Activated T-cell treated with anti-CD3 and anti-CD28 coated beads for 24 hours (primary cell): ENCODE results near the gene MARCKSL1.
"Not testable (repeated sequence)": the region's sequence is repeated elsewhere in the genome, so short reads cannot be mapped to it uniquely, and the experiment has no call there.

Experiments used
- DNase-seq: peaks from one replicate; pipeline ENCODE4 v3.0.0-alpha.2; 2020; ENCODE audit warnings: low read depth

MARCKSL1 gene

DNA sequence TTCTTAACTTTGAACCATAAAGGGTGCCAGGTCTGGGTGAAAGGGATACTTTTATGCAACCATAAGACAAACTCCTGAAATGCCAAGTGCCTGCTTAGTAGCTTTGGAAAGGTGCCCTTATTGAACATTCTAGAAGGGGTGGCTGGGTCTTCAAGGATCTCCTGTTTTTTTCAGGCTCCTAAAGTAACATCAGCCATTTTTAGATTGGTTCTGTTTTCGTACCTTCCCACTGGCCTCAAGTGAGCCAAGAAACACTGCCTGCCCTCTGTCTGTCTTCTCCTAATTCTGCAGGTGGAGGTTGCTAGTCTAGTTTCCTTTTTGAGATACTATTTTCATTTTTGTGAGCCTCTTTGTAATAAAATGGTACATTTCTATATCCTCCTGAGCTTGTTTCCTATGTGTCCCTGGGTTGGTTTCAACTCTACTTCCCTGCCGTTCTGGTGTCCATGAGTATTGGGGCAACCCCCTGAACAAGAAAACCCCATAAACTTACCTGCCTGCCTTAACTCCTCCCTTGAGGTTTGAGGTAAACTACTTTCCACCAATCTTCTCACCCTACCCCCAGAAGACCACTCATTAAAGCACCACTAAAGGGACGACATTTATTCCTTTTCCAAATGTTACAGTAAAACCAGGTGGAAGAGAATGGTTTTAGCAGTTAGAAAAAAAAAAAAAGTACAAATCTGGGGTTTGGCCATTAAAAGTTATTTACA, 2.6 kb downstream of the MARCKSL1 start:
- no peak for DNase-seq

DNA sequence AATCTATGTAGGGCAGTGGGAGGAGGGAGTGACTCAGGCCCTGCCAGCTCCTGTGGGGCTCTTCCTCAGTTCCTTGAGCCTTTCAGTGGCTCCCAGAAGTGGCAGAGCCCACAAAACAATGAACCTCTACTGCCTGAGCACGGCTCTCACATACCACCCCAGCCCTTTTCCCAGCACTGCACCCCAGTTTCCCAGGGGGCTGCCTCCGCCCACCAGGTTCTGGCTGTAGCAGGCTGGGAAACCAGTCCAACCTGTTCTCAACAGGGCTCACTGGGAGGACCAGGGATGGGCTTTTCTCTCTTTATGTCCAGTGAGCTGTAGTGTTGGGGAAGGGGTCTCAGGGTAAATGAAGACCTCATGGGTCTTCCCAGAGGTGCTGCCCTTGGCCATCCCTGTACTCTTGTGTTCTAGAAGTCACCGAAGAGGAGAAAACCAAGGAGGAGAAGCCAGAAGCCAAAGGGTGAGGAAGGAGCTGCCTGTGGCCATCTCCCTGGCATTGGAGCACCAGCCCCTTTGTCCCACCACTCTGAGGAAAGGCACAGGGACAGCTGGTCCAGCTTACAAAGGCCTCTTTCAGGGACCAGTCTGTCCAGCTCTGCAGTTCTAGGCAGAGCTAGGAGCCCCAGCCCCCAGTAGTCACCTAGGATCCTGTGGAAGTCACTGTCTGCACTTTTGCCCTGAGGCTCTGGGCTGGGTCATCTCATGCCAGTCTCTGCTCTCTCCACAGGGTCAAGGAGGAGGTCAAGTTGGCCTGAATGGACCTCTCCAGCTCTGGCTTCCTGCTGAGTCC, 3.5 kb downstream of the MARCKSL1 start:
- DNase-seq, result no peak

DNA sequence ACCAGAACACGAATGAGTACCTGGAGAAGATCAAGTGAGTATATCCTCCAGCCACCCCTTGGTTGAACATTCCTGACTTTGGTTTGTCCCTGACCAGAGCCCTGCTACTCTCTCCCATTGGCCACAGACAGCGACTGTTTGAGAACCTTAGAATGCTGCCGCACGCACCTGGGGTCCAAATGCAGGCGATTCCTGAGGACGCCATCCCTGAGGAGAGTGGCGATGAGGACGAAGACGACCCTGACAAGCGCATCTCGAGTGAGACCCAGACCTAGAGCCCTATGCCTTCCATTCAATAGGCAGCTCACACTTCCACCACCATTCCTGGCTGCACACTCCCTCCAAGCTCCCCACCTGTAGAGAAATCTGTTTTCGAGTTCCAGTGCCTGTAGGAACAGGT, 4.5 kb downstream of the MARCKSL1 start:
- no peak for DNase-seq

DNA sequence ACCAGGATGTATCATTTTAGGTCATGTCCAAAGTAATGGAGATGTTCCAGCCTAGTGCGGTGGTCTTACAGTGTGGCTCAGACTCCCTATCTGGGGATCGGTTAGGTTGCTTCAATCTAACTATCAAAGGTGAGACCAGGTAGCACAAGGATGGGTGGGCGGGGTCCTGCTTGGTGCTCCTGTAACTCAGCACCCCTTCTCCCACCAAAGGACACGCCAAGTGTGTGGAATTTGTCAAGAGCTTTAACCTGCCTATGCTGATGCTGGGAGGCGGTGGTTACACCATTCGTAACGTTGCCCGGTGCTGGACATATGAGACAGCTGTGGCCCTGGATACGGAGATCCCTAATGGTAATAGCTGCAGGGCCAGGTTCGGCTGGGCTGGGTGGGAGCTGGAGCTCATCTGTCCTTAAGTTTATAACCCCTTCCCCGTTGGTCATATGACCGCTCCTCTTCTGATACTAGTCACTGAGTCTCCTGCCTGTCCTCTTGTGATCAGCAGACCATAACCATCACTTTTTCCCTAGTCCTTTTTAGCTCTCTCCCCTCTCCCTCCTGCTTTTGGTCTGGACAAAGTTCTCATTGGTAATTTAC, 5.4 kb downstream of the MARCKSL1 start:
- no peak for DNase-seq

DNA sequence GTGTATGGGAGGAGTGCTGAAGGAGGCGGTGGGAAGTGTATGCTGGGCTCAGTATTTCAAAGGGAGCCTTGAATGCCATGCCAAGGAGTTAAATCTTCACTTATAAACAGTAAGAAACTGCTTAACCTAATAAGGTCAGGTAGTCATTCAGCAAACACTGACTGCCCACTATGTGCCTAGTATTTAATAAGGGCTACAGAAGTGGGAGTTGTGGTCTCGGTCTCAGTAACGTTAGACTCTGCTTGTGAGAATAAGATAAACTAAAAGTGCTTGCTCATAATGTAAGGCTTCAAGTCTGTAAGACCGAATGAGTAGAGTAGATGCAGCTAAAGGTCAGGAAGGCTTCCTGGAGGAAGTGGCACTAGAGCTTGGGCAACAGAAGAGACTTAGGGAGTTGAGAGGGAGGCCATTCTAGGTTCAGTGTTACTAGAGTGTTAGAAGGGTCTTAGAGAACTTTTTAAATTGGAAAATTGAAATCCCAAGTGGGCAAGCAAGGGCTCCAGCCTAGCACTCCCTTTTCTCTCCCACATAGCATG, 6.0 kb downstream of the MARCKSL1 start:
- DNase-seq, result no peak

DNA sequence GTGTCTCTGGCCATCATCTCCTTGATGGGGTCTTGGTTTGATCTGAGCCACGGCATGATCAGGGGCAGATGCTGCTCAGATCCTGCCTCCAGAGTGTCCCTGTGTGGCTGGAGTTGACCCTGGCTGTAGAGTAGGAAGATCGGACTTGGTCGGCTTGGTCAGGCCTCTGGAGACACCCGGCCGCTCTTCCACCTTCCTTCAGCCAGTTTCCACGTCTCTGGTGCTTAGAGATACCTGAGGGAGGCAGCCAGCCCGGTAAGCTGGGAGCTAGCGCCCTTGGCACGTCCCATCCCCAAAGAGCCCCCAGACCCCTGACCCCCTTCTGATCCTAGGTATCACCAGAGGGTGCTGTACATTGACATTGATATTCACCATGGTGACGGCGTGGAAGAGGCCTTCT, 8.8 kb downstream of the MARCKSL1 start:
- no peak for DNase-seq

DNA sequence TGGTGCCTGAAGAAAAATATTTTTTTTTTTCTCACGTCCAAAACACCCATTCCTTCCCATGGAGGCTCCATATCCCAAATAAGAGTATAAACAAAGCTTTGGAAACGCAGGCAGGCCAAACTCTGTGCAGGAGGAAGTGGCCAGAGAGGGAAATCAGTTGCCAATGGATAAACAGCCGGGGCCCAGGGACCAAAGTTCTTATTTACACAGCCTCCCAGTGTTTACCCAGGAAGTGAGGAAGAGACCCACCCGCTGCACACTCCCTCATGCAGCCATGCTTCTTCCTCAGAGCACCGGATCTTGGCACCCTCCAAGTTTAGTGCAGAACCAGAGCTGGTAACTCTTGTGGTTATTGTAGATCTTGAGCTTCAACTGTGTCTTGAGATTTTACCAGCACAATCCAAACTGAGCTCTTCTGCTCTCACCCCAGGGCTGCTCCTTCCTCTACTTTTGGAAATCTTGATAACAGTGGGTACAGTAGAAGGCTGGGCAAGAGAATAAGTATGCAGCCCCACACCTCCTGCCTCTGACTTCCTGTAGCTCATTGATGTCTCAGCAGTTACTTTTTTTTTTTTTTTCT, 14.2 kb downstream of the MARCKSL1 start:
- no peak for DNase-seq

DNA sequence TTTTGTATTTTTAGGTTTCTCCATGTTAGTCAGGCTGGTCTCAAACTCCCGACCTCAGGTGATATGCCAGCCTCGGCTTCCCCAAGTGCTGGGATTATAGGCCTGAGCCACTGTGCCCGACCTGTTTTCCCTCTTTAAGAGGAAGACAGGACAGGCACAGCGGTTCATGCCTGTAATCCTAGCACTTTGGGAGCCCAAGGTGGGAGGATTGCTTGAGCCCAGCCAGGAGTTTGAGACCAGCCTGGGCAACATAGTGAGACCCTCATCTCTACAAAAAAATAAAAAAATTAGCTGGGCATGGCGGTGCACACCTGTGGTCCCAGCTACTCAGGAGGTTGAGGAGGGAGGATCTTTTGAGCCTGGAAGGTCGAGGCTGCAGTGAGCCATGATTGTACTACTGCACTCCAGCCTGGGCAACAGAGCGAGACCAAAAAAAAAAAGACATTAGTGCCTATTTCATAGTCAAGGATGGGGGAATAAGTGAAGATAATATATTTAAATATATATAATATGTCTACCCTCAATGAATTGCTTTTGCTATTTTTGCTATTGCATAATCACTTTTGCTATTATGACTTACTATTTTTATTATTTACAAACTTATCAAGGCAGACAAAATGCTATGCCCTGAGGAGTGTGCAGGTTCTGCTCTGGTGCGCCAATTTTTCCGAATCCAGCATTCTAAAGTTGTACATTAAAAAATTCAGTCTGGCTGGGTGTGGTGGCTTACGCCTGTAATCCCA, 17.7 kb downstream of the MARCKSL1 start:
- no peak for DNase-seq

DNA sequence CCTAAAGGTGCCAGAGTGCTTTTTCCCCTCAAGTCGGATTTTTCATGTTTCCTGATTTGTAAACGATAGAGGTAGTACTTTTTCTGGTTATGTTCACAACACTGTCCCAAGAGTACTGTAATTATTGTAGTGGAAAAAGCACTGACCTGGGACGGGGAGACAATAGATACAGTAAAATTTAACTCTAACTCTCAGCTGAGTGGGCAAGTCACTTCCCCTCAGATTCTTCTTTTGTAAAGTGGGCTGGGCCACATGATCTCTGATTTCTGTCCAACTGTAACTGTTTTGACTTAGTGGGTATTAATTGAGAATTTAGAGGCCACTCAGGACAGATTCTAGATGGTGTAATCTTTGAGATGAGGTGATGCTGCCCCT, 19.1 kb downstream of the MARCKSL1 start:
- no peak for DNase-seq

DNA sequence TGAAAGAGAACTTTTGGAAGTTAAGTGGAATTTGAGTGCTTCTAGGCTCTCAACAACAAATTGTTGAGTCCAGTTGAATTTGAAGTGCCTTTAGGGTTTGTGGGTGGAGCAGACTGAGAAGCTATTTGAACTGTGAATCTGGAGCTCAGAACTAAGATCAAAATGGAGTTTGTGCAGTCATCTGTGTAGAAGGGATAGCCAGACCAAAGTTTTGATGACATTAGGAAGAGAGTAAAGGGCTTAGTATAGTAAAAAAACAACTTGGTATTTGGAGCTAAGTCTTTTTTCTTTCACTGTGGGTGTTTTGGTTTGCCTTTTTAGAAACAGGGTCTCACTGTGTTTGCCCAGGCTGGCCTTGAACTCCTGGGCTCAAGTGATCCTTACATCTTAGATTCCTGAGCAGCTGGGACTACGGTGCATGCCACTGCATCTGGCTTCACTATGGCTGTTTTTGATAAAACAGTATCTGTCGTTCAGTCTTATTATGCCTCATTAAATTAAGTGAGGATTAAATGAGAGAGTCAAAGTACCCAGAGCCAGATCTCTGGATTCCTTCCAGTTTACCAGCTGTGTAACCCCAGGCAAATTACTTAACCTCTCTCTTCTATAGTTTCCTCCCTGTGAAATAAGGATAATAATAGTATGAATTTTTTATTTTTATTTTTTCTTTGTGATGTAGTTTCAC, 24.2 kb downstream of the MARCKSL1 start:
- no peak for DNase-seq

DNA sequence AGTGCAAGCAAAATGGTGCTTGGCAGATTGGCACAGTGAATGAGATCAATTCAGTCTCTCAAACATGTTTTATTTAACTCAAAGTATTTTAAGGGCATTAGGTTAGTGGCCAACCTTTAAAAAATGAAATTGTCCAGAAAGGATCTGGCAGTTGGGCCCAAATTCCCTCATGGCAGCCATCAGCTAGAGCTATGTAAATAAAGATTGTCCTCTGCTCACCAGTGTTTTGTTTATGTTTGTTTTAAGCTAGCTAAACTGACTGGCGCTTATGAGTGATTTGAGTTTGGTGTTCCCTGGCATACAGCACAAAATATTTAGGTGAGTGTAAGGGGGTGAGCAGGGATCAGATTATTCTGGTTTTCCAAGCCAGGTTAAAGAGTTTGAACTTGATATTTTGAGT, 26.1 kb downstream of the MARCKSL1 start:
- DNase-seq, result no peak

DNA sequence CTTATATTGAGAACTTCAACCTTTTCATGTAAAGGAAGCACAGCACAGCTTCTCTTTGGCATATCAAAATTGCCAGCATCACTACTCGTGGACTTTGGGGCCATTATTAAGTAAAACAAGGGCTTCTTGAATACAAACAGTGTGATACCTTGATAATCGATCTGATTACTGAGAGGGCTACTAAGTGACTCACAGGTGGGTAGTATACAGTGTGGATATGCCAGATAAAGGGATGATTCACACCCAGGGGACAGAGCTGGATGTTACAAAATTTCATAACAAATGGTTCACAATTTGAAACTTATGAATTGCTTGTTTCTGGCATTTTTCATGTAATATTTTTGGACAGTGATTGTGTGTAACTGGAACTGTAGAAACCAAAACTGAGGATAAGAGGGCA, 28.7 kb downstream of the MARCKSL1 start:
- no peak for DNase-seq

DNA sequence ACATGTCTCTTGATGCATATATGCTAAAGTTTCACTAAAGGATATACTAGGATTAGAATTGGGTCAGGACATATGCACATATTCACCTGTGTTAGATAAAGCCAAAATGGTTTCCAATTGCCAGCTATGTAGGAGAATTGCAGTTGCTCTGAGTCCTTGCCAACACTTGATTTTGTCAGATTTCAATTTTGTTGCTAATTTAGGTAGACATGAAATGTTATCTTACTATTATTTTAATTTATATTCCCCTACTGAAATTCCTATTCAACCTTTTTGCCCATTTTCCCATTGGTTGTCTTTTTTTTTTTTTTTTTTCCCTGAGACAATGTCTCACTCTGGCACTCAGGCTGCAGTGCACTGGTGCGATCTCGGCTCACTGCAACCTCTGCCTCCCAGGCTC, 30.7 kb downstream of the MARCKSL1 start:
- no peak for DNase-seq

DNA sequence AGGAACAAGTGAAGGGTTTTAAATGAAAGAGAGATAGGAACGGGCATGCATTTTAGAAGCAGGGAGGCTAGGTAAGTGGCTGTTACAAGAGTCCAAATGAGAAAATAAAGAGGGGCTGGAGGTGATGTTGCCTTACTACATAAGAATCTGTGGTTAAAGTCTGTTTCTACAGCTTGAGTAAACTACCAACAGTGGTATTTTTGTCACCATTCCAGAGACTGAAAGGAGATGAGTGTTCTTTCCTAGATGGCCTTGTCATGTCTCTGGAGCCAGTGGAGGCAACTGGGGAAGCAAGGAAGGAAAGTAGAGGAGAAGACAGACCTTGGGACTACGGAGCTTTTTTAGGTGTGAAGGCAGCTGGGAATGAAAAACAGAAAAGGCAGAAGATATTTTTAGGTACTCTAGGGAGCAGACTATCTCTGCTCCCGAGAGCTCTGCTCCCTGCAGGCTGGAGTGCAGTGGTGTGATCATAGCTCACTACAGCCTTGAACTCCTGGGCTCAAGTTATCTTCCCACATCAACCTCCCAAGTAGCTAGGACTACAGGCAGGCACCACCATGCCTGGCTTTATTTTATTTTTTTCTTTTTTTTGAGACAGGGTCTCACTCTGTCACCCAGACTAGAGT, 31.9 kb downstream of the MARCKSL1 start:
- DNase-seq, result no peak

DNA sequence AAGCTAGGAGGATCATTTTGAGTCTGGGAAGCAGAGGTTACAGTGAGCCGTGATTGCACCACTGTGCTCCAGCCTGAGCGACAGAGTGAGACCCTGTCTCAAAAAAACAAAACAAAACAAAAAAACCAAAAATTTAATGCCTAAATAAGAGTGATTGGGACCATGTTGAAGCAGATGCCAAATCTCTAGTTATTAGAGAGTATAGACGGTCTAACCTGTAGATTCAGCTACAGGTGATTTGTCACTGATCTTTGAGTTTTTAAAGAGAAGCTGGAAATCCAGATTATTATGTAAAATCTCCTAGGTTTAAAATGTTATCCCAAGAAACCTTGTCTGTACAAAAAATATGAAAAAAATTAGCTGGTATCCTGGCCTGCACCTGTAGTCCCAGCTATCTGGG, 32.7 kb downstream of the MARCKSL1 start:
- no peak for DNase-seq

DNA sequence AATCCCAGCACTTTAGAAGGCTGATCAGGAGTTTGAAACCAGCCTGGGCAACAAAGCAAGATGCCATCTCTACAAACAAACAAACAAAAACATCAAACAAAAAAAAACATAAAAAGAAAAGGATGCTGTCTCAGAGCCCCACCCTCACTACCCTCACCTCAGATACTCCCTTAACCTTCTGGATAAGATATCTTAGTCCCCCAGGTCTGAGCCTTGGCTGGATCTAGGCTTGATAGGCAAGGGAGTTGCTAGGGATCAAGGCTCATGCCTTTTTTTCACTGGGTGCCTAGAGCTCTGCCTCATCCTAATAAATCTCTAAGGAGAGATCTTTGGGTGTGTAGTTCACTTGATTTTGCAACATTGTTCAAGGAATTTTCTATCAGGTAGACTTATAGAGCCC, 36.7 kb downstream of the MARCKSL1 start:
- DNase-seq, result no peak

DNA sequence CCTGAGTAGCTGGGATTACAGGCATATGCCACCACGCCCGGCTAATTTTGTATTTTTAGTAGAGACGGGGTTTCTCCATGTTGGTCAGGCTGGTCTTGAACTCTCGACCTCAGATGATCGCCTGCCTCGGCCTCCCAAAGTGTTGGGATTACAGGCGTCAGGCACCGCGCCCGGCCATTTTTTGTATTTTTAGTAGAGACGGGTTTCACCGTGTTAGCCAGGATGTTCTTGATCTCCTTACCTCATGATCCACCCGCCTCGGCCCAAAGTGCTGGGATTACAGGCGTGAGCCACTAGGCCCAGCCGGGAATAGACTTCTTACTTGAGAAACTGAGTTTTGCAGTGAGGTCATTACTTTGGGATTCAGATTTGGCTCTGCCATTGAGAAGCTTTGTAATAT, 37.8 kb downstream of the MARCKSL1 start:
- not testable (repeated sequence) for DNase-seq

DNA sequence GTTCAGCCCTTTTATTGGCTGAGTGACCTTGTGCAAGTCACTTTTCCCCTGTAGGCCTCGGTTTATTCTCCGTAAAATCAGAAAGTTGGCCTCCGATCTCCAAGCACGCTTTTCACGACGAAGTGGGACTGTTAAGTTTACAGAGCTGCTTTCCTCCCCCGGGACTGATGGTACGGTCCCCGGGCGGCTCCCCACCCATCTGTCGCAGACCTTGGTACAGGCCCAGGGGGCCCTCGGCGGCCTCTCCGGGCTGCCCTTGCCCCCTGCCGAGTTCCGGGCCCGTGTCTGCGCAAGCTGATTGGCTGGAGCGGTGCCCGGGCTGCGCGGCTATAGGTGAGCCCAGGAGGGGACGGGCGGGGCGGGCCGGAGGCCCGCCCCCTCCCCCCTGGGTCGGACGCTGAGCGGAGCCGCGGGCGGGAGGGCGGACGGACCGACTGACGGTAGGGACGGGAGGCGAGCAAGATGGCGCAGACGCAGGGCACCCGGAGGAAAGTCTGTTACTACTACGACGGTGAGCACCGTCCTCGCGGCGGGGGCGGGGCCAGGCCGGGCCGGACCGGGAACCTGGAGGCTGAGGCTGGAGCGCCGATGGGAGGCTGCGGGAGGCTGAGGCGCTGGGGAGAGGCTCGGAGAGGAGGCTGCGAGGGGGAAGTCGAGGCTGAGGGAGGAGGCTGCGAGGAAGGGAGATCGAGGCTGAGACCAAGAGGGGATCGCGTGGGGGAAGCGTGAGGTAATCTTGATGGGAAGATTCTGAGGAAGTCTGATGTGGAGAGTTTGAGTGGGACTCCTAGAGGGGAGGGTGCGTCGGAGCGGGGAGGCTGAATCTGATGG, 44.1 kb downstream of the MARCKSL1 start, which contains the start of gene HDAC1:
Gene HDAC1 (plus strand): TSS at position 376 of the 831 bp plus-strand sequence. CDS start 87 bp downstream, at position 463.
- DNase-seq, result peak; percentile 96

DNA sequence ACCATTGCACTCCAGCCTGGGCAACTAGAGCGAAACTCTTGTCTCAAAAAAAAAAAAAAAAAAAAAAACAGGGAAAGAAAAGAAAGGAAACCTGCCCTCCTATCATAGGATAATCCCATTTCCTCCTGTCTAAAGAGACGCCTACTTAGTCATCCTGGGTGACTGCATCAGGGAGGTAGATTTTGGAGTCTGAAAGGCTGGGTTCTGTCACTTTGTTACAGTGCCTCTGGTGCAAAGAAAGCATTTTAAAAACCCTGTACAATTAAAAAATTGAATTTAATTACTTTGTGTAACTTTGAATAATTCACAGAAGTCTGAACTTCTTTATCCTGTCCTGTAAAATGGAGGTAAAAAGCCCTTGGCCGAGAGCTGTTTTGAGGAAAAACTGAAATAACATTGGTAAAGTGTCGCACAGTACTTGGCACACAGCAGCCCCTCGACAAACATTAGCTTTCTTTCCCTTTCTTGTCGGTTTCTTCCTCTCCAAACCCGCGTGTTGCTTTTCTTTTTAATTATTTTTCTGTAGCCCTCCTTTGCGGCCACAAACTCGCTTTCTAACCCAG, 44.8 kb downstream of the MARCKSL1 start:
- DNase-seq, result no peak

DNA sequence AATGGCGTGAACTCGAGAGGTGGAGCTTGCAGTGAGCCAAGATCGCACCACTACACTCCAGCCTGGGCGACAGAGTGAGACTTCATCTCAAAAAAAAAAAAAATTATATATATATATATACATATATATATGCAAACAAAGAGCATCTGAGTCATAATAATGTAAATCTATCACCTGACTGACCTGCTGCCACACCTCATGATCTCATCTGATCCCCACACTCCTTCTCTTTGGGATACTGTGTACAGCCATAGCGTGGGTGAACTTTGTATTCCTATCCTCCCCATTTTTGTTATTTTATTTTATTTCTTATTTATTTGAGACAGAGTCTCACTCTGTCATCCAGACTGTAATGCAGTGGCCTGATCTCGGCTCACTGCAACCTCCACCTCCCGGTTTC, 46.8 kb downstream of the MARCKSL1 start:
- DNase-seq, result no peak
